ENCODE results near the gene WNK2. TPM values are rescaled to one million over a fixed set of nuclear protein-coding genes. Genes with fewer than 3 reads are reported as not detected.
A peak's percentile ranks its signal among the peaks of the same experiment; 100 is the strongest.

Gene WNK2
- polyA plus RNA-seq, 1 donor = 80.4 TPM

GRCh38 chr9:93296889-93297480 lies 113.0 kb downstream of the WNK2 start:
- no peaks in the 10 kb centered on the region for H3K9me3 ChIP-seq (ENCODE audit: control insufficient read depth, low read depth, low read length)
- H3K27ac ChIP-seq (ENCODE audit: low read length) = no peak overlapping the region
- peaks cover 25% of the 10 kb centered on the region for H3K36me3 ChIP-seq (ENCODE audit: control insufficient read depth, insufficient read depth, low read length)
- H3K27me3 ChIP-seq (ENCODE audit: control insufficient read depth, insufficient read depth, low read length) = no peaks in the 10 kb centered on the region
- 72% methylated on average over 3 of the region's 17 CpGs for WGBS (ENCODE audit: insufficient coverage, low lambda C conversion rate)
- H3K4me1 ChIP-seq (ENCODE audit: control insufficient read depth, insufficient read depth, low read length) = peaks cover 37% of the 10 kb centered on the region
- DNase-seq = no peak
- H3K4me3 ChIP-seq (ENCODE audit: low read length) = no peak overlapping the region

- Histone ChIP-seq H3K9me3 (ENCODE audit: control insufficient read depth, low read depth, low read length) (no peaks in the 10 kb centered on the region), H3K4me1 (ENCODE audit: control insufficient read depth, insufficient read depth, low read length) (peaks cover 37% of the 10 kb centered on the region), H3K4me3 (ENCODE audit: low read length) (no peak overlapping the region), H3K36me3 (ENCODE audit: control insufficient read depth, insufficient read depth, low read length) (peaks cover 20% of the 10 kb centered on the region), H3K27me3 (ENCODE audit: control insufficient read depth, insufficient read depth, low read length) (no peaks in the 10 kb centered on the region), H3K27ac (ENCODE audit: low read length) (peak overlapping the region; percentile 28)
- DNase-seq = no peak
- no CpG with 5 or more reads among the region's 33 CpGs for WGBS (ENCODE audit: insufficient coverage, low lambda C conversion rate)
Observed at GRCh38 chr9:93297659-93298497, 113.9 kb downstream of the WNK2 start.

- H3K27ac ChIP-seq (ENCODE audit: low read length) = peak overlapping the region; percentile 28
Observed at GRCh38 chr9:93298498-93299417, 114.8 kb downstream of the WNK2 start.

GRCh38 chr9:93299418-93300174 lies 115.7 kb downstream of the WNK2 start:
- peak; percentile 74 to 86 for DNase-seq

More at GRCh38 chr9:93298498-93299417, 114.8 kb downstream of the WNK2 start:
- Histone ChIP-seq H3K4me3 (ENCODE audit: low read length) (no peak overlapping the region), H3K4me1 (ENCODE audit: control insufficient read depth, insufficient read depth, low read length) (peaks cover 37% of the 10 kb centered on the region), H3K27me3 (ENCODE audit: control insufficient read depth, insufficient read depth, low read length) (no peaks in the 10 kb centered on the region), H3K9me3 (ENCODE audit: control insufficient read depth, low read depth, low read length) (no peaks in the 10 kb centered on the region), H3K36me3 (ENCODE audit: control insufficient read depth, insufficient read depth, low read length) (peaks cover 19% of the 10 kb centered on the region)
- no CpG with 5 or more reads among the region's 26 CpGs for WGBS (ENCODE audit: insufficient coverage, low lambda C conversion rate)
- peak in 1 of 2 donors; percentile 47 for DNase-seq

GRCh38 chr9:93300175-93300572 lies 116.2 kb downstream of the WNK2 start:
- H3K27ac ChIP-seq (ENCODE audit: low read length) = no peak overlapping the region
- H3K9me3 ChIP-seq (ENCODE audit: control insufficient read depth, low read depth, low read length) = no peaks in the 10 kb centered on the region
- no peak for DNase-seq
- H3K36me3 ChIP-seq (ENCODE audit: control insufficient read depth, insufficient read depth, low read length) = peaks cover 16% of the 10 kb centered on the region
- no peak overlapping the region for H3K4me3 ChIP-seq (ENCODE audit: low read length)
- no peaks in the 10 kb centered on the region for H3K27me3 ChIP-seq (ENCODE audit: control insufficient read depth, insufficient read depth, low read length)
- 93% methylated on average over 2 of the region's 14 CpGs for WGBS (ENCODE audit: insufficient coverage, low lambda C conversion rate)
- peaks cover 28% of the 10 kb centered on the region for H3K4me1 ChIP-seq (ENCODE audit: control insufficient read depth, insufficient read depth, low read length)

More at GRCh38 chr9:93299418-93300174, 115.7 kb downstream of the WNK2 start:
- no peaks in the 10 kb centered on the region for H3K9me3 ChIP-seq (ENCODE audit: control insufficient read depth, low read depth, low read length)
- peaks cover 16% of the 10 kb centered on the region for H3K36me3 ChIP-seq (ENCODE audit: control insufficient read depth, insufficient read depth, low read length)
- no peak overlapping the region for H3K4me3 ChIP-seq (ENCODE audit: low read length)
- no peaks in the 10 kb centered on the region for H3K27me3 ChIP-seq (ENCODE audit: control insufficient read depth, insufficient read depth, low read length)
- WGBS (ENCODE audit: insufficient coverage, low lambda C conversion rate) = 95% methylated on average over 3 of the region's 26 CpGs
- H3K4me1 ChIP-seq (ENCODE audit: control insufficient read depth, insufficient read depth, low read length) = peaks cover 33% of the 10 kb centered on the region
- H3K27ac ChIP-seq (ENCODE audit: low read length) = peak overlapping the region; percentile 28

GRCh38 chr9:93300585-93301081 lies 116.7 kb downstream of the WNK2 start:
- H3K36me3 ChIP-seq (ENCODE audit: control insufficient read depth, insufficient read depth, low read length) = peaks cover 16% of the 10 kb centered on the region
- H3K4me3 ChIP-seq (ENCODE audit: low read length) = no peak overlapping the region
- no CpG with 5 or more reads among the region's 12 CpGs for WGBS (ENCODE audit: insufficient coverage, low lambda C conversion rate)
- H3K27me3 ChIP-seq (ENCODE audit: control insufficient read depth, insufficient read depth, low read length) = no peaks in the 10 kb centered on the region
- H3K27ac ChIP-seq (ENCODE audit: low read length) = no peak overlapping the region
- H3K4me1 ChIP-seq (ENCODE audit: control insufficient read depth, insufficient read depth, low read length) = peaks cover 24% of the 10 kb centered on the region
- peak; percentile 55 to 76 for DNase-seq
- no peaks in the 10 kb centered on the region for H3K9me3 ChIP-seq (ENCODE audit: control insufficient read depth, low read depth, low read length)

- H3K27ac ChIP-seq (ENCODE audit: low read length) = no peak overlapping the region
- no CpG with 5 or more reads among the region's 17 CpGs for WGBS (ENCODE audit: insufficient coverage, low lambda C conversion rate)
- H3K27me3 ChIP-seq (ENCODE audit: control insufficient read depth, insufficient read depth, low read length) = no peaks in the 10 kb centered on the region
- no peak overlapping the region for H3K4me3 ChIP-seq (ENCODE audit: low read length)
- peaks cover 18% of the 10 kb centered on the region for H3K36me3 ChIP-seq (ENCODE audit: control insufficient read depth, insufficient read depth, low read length)
- DNase-seq = no peak
- H3K9me3 ChIP-seq (ENCODE audit: control insufficient read depth, low read depth, low read length) = no peaks in the 10 kb centered on the region
- H3K4me1 ChIP-seq (ENCODE audit: control insufficient read depth, insufficient read depth, low read length) = peaks cover 24% of the 10 kb centered on the region
Observed at GRCh38 chr9:93301291-93301811, 117.4 kb downstream of the WNK2 start.

GRCh38 chr9:93301911-93302541 lies 118.1 kb downstream of the WNK2 start:
- no peak for DNase-seq
- H3K4me3 ChIP-seq (ENCODE audit: low read length) = no peak overlapping the region
- no peak overlapping the region for H3K27ac ChIP-seq (ENCODE audit: low read length)
- WGBS (ENCODE audit: insufficient coverage, low lambda C conversion rate) = no CpG with 5 or more reads among the region's 16 CpGs
- peaks cover 24% of the 10 kb centered on the region for H3K4me1 ChIP-seq (ENCODE audit: control insufficient read depth, insufficient read depth, low read length)
- peaks cover 23% of the 10 kb centered on the region for H3K36me3 ChIP-seq (ENCODE audit: control insufficient read depth, insufficient read depth, low read length)
- no peaks in the 10 kb centered on the region for H3K9me3 ChIP-seq (ENCODE audit: control insufficient read depth, low read depth, low read length)
- H3K27me3 ChIP-seq (ENCODE audit: control insufficient read depth, insufficient read depth, low read length) = no peaks in the 10 kb centered on the region

- H3K4me1 ChIP-seq (ENCODE audit: control insufficient read depth, insufficient read depth, low read length) = peaks cover 24% of the 10 kb centered on the region
- DNase-seq = peak; percentile 55
- H3K27ac ChIP-seq (ENCODE audit: low read length) = no peak overlapping the region
Observed at GRCh38 chr9:93302586-93303257, 118.8 kb downstream of the WNK2 start.

More at GRCh38 chr9:93302586-93303257, 118.8 kb downstream of the WNK2 start:
- Histone ChIP-seq H3K27me3 (ENCODE audit: control insufficient read depth, insufficient read depth, low read length) (no peaks in the 10 kb centered on the region), H3K36me3 (ENCODE audit: control insufficient read depth, insufficient read depth, low read length) (peaks cover 24% of the 10 kb centered on the region), H3K4me3 (ENCODE audit: low read length) (no peak overlapping the region), H3K9me3 (ENCODE audit: control insufficient read depth, low read depth, low read length) (no peaks in the 10 kb centered on the region)
- no CpG with 5 or more reads among the region's 6 CpGs for WGBS (ENCODE audit: insufficient coverage, low lambda C conversion rate)
